ENCODE data around the gene MITF.

MITF gene

DNA sequence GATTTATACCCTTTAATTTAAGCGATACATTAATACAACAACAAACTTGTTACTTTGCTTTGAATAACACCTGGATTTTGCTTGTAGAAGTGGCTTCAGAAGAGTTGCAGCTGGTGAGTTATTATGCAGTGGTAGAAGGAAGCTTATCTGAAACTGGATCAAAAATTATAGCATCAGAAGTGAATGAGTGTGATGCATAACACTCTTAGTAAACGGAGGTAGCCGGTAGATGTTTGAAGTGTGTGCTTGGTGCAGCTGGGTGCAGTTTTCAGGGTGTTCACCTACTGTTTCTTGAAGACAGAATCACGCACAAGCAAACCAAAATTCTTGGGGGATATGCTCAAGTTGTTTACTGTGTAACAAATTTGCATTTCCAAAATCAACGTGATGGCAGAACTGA lies 103.1 kb downstream of the MITF start:
- no peak for FAIRE-seq

DNA sequence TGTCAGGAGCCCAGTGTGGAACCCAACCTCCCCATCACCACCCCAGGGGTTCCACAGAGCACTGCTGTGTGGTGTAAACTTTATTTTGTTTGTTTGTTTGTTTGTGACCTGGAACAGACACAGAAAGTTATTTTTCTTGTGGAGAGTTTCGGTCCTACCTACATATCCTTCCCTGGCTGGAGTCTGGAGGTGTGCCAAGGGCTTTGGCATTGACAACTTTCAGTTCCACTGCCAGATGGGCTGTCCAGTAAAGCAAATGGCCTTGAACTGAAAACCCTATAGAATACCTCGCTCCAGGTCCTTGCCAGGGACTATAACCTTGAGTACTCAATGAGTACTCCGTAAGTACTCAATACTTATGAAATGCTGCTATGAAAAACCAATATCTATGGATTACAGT lies 103.5 kb downstream of the MITF start:
- no peak for FAIRE-seq

DNA sequence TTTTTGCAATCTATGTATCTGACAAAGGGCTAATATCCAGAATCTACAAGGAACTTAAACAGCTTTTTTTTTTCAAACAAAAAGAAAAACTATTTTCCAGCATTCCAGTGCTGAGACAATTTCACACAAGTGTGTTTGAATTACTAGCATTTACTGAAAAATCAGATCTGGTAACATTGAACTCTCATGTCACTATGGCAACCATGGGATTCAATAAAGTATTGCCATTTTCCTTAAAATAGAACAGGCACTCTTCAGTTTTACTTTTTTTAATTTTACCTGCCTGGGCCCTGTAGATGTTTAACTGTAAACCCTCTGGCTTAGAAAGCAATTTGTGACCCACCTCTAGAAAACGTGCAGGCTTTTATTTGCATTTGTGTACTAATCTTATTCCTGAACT lies 105.4 kb downstream of the MITF start:
- FAIRE-seq: no peak

DNA sequence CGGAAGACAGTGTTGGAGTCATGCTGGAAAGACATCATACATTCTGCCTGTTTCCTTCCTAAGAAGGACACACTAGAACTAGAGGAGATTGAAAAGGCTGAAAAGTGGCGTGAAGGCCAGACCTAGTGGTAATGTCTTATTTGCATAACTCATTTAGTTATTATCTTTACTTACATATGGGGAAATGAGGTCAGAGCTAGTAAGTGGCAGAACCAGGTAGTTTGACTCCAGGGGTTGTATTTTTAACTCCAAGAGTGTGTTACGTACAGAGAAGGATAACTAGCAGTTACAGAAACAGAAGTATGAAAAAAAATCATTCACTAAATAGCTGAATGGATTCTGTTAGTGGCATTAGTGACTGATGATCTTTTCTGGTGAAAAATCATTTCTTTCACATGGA lies 108.0 kb downstream of the MITF start:
- FAIRE-seq: peak; percentile 3

DNA sequence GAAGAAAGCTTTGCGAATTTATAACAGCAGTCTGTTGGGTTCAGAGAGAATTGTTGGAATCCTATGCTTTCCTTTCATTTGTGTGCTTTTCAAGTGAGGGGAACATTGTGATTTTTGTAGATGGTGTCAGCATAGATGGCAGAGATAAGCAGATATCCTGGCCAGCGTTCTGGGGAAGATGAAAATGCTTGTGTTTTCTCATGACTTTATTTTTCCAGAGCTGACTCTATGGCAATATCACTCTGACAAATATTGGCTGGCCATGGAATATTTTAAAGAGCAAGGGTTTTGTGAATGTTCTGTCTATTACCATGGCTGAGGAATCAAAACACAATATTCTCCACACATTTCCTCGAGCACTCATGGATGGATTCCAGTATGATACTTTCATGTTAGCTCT lies 108.8 kb downstream of the MITF start:
- FAIRE-seq: no peak

DNA sequence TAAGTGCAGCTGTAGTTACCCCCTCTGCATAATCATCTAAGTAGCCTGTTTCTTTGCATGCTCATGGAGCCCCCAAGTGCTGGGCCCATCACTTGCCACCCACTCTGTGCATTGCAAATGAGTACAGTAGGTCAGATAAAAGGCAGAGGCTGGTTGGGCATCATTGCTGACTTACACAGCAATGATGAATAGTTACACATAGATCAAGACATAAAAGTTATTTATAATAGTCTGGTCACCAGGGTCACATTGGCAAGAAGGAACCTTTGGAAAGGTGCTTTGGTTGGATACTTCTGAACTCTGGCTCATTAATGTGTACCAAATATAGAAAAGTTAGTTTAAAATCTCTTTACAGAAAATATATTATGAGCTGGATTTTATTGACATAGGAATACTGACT lies 111.6 kb downstream of the MITF start:
- FAIRE-seq: no peak

DNA sequence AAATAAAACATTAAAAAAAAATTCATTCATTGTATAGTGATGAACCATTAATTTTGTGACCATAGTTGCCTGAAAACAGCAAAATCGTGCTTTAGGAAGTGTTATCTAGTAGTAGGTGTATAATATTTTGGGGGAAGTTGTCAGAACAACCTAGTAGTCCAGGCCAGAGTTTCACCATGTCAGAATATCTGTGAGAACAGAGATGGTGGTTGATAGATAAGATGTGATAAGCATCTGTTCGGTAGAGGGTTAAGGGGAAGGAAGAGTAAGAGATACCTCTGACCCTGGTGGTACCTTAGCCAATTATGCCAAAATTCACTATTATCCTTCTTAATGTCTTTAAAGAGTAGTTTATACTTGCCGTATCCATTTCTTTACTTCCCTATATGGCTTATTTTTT lies 113.8 kb downstream of the MITF start:
- no peak for FAIRE-seq

DNA sequence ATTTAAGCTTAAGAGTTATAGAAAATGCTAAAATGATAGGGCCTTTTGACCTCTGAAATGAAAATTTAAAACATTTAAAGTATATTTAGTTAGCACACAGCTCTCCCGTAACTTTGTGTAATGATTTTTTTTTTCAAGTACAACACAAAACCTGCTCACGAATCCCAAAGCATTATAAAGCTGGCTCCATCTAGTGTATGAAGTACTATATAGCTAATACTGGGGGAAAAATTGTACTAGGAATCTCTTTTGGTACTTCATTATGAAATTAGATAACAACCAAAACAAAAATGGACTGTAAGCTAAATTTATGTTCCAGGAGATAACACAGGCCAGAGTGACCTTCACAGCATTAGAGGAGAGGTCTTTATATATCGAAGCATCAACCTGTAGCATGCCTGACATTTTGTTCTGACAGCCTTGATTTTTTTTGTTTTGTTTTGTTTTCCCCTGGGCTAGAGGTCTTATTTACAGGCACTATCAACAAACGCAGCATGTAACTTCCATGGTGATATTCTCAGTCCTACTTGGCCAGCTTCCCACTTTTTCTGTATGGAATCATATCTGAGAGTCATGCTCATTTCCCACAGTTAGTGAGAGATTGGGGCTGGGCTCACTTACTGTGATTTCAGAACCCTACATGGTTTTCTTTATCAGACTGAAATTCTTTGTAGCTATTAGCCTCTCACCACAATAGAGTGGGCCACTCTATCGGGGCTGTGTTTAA lies 116.3 kb downstream of the MITF start:
- peak; percentile 97 for FAIRE-seq

DNA sequence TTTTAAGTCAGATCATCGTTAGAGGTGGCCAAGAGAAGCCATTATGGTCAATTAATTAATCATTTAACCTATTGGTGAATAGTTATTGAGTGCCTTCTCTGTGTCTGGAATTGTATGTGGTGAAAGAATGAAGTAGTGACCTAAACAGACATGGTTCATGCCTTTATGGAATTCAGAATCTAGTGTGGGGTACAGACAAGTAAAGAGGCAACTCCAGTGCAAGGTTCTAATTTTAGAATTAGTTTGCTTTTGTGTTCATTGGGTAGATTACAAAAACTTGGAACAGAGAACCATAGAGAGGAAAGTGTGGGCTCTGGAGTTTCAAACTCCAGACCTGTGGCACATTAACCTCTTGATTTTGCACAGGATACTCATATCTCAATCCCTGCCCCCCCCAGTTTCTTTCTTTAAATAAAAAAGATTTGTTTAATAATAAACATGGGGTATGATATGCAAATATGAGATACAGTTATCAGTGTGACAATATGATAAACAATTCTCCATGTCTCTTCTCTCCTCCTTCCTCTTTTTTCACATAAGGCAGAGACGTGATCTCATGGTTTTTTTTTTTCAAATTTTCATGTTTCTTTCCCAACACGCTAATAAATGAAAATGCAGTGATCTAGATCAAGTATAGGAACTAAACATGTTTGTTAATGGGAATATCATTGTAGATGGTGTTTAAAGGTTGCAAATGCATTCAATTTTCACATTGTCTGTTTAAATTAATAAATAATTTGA lies 117.9 kb downstream of the MITF start:
- FAIRE-seq: peak; percentile 34

DNA sequence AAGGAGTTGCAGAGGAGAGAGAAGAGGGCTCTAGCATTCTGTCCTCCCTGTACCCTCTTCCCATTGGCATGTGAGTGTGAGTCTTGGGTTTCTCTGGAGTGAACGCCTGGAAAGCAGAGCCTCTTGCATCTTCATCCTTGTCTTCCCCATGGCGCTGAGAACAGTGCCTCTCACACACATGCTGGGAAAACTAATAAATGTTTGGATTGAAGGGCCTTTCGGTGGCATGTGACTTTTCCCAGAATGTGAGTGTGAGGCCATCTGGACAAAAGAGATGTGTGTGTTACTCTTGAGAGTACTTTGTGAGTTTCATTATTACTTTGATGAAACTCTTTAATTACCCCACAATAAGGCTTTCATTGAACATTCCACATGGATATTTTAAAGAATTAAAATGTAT lies 122.3 kb downstream of the MITF start:
- no peak for FAIRE-seq

DNA sequence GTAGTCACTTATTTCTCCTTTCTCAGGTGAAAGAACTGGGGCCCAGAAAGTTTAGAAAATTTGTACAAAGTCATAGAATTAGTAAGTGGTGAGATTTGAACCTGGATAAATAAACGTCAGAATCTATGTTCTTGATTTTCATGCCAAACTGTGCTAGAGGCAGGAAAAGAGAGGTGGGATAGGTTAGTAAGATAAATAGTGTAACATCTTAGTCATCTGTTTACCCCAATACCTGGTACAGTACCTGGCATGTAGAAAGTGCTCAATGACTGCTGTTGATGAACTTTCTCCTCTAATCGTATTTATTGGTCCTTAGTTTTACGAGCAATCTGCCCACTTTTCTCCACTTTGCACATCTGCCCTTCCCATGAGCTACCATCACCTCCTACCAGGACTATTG lies 124.9 kb downstream of the MITF start:
- no peak for FAIRE-seq

DNA sequence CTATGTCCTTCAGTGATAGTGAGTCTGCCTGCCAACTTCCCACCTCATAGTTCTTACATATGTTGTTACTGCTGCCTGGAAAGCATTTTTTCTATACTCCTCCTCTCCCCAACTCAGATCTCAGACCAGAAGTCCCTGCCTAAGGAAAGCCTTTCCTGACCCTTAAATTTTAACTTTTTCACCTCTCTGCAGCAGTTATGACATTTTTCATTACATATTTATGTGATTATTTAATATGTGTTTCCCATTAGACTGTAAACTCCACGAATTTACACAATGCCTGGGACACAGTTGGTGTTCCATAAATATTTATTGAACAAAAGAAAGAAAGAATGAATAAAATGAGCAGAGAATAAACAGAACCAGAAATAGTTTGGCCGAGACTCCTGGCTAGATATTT lies 125.5 kb downstream of the MITF start:
- peak; percentile 40 for FAIRE-seq

DNA sequence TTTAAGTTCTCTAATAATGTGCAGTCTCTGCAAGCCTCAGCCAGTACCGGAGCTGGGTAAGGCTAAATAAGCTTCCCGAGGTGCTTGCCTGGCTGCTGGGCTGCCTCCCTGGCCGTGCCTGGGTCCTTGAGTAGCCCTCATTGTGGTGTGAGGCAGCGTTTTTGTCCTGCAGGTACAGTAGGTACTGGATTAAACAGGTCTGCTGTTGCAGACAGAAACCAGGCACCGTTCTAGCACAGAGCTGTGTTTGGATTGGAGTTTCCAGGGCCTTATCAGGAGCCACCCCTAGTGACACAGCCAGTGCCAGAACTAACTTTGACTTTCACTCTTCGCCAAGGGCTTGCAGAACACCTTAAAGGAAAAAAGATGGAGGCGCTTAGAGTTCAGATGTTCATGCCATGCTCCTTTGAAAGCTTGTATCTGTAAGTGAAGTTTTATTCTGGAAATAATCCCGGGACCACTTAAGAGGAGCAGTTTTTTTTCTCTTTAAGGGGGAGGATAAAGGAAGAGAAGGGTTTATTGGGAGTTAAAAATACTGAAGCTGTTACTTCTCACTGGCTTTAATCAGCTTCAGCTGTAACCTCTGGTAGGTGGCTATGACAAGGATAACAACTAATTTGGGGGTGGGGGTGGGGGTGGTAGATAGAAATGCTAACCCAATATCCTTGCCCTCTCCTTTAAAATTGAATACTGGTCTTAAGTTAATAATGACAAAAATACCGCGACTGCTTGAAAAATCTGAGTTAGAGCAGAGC lies 126.8 kb downstream of the MITF start:
- peak; percentile 97 for FAIRE-seq

DNA sequence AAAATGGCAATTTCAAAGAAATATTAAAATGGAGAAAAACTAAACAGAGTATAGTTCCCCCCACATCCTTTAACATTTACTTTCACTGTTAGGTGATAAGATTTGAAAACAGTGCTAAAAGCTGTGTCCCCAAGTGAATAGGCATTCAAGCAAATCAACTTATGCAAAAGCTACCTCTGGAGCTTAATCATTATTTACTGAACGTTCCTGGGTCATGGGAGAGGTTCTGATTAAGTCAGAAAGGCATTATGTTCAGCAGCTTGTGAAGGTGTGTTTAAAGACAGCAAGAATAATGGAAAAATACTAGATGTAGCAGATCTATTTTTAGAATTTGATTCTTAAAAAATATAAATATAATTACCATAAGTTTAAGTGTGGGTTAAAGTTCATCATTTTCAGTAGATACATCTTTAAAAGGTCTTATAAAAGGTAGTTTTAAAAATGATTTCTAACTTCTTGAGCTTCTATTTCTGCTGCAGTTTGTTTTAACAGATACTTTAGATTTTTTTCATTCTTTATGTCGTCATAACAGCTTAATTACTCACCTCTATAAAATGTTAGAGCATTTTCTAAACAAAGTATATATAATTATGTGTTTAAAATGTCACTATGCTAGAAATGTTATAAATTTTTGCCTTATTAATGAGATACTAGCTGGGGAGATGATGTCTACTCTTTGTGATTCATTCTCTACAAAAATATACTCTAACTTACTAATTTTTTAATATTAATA lies 127.9 kb downstream of the MITF start:
- peak; percentile 97 for FAIRE-seq

DNA sequence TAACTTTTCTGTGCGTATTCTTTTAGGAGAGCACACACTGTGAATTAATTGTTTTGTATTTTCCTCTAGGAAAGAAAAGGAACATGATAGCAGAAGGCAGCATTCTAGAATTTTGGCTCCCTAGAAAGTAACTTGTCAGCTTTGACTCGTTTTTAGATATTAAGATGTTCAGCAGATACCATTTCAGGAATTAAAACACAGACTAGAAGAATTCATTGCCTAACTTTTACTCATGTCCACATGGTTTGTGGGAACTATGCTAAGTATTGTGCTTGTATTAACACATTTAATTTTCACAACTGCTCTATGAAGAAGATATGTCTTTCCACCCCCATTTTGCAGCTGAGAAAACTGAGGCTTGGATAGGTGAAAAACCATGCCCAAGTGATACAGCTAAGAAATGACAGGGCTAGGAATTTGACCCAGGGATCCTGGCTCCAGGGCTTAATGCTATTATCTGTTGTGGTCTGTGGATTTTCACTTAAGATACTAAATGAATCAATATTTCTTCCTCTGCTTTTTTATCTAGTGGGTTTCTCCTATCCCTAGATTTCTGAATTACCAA lies 128.8 kb downstream of the MITF start:
- FAIRE-seq: no peak

DNA sequence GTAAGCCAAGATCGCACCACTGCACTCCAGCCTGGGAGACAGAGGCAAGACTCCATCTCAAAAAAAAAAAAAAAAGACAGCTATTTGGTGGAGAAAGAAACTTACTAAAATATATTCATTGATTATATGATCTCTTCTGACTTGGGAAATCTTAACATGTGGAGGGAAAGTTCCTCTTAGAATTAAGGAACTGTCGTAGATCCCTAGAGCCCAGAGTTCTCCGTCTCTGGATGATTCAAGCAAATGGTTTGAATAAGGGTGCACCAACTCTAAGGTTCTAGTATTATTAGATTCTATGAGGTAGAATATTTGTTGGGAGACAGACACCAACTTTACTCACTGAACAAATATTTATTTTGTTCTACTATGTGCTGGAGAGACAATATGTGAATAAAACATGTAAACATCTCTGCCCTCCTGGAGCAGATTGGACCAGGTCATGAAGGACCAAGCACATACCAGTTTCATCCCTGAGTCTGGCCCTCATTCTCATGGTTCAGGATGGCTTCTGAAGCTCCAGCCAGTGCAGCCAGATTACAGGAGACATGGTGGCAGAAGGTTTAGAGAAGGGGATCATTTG lies 129.7 kb downstream of the MITF start:
- FAIRE-seq: peak; percentile 70

DNA sequence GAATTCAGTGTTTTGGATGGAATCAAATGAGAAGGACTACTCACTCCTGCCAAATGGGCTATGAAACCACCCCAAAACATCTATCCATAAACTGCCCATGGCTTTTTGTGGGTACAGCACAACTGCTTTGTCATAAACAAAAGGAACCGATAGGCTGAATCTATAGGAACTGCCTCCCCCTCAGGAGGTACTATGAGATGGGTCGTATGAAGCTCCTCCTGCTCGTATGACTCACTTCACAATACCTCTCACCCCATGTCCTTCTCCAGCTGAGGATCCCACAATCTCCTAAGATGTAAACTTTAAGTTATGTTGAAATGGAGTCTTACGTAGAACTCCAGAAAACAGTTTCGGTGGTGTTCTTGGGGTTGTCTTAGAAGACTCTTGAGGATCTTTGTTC lies 130.4 kb downstream of the MITF start:
- FAIRE-seq: no peak

DNA sequence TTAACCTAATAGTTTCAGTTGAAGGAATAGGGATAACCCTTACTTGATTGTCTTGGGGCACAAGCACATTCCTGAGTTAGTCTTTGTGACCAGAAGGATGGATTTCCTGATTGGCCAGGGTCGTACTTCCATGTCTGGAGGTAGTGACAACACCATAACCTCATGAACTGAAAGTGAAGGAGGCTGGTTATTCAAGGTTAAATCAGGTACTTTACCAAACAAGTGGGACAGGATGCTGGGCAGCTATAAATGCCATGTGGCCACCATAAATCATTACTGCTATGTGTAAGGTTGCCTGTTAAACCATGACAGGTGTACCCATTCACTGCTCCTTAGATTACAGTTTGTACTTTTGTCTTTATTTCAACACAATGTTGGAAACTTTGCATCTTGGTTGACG lies 132.0 kb downstream of the MITF start:
- FAIRE-seq: peak; percentile 96

DNA sequence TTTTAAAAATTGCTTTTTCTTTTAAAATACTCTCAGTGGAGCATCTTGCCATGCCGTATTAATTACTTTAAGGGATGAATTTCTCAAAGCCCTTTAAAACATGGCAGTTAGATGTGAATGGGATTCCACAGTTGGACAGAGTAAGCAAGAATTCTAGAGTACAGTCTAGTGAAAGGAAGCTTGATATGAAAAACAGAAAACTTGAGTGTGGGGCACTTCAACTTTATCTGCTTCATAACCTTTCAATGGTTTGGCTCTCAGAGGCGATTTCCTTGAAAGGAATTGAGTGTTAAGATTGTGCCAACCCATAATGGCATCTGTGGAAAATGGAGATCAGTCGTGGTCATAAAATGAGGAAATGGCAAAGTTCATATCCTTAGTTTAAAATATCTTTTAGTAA lies 132.6 kb downstream of the MITF start:
- FAIRE-seq: no peak

DNA sequence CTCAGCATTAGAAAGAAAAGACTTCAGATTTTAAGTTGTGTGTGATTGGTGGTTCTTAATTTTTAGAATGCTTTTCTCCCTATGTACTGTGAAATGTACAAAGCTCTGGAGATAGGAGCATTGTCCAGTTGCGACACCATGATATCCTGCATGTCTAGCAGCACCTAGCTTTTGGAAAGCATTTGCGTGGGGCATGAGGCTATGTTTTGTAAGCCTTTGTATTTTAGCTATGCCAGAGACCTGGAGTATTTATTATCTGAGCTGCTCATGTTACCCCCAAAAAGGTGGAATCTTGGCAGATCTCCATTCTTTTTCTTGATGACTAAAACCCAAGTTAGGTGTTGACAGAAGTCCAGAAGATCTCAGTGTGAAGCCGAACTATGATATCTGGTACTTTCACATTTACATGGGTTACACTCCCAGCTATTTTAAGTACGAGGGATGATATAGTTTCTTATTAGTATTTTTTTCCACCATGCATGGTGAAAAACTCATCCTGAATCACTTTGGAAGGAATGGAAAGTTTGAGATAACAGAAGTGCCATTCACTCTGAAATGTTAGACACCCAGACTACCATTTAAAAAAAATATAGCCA lies 133.6 kb downstream of the MITF start:
- FAIRE-seq: no peak

DNA sequence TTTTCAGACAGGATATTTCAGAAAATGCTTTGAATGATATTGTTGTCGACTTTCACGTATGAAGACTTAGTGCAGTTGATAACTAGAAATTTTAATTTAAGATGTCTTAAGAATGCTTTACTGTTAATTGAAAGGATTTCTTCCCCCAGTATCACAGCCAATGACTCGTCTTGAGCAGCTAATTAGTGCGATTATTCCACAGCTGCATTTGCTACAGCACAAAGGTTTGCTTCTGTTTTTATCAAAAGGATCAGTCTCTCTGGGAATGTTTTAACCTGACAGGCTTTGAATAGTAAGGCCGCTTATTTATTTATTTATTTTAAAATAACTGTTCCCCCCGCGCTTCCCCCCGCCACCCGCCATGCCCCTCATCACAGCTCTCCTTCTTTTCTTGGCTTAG lies 136.8 kb downstream of the MITF start:
- no peak for FAIRE-seq

DNA sequence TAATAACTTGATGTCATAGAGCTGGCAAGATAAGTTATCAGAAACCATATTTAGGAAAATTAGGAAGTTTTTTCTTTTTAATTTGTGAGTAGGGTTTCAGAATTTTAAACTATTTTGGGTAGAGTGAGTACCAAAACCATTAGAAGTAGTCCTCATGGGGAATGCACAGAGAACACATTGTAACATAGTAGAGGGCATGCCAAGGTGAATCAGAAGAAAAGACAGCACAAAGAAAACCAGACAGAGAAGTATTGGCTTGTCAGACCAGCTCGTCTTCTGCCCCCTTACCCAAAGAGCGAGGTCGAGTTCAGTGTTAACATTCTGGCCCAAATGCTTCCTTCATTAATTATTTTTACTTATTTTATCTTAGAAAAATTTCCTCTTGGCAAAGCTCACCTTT lies 139.0 kb downstream of the MITF start:
- FAIRE-seq: no peak

Measured in G401.6 (cell line).